Right atrium auricular region (tissue), 2 donors: ENCODE results near the gene IGSF21. TPM values are rescaled to one million over a fixed set of nuclear protein-coding genes. Genes with fewer than 3 reads are reported as not detected.

Experiments used
- DNase-seq: peaks from one replicate; pipeline ENCODE4 v3.0.0-alpha.2; 2019; ENCODE audit warnings: low spot score
- H3K27ac ChIP-seq, 2 donors: fragments of 200-600 bp; sonication (generic); 1 replicate in 1 of 2; 2 replicates in 1 of 2; pipeline ENCODE4 v1.5.1; 2016 to 2019
- H3K27me3 ChIP-seq, 2 donors: fragments of 200-600 bp; sonication (generic); one replicate each; pipeline versions ENCODE4 v1.5.1 to v1.6.0; 2017 to 2019
- H3K36me3 ChIP-seq: fragments of 200-600 bp; sonication (generic); one replicate; pipeline ENCODE4 v1.5.1; 2016
- H3K4me1 ChIP-seq, 2 donors: fragments of 200-600 bp; sonication (generic); one replicate each; pipeline versions ENCODE4 v1.5.1 to v1.6.0; 2017 to 2019
- H3K4me3 ChIP-seq, 2 donors: fragments of 200-600 bp; sonication (generic); 1 replicate in 1 of 2; 2 replicates in 1 of 2; pipeline ENCODE4 v1.5.1; 2017 to 2019; ENCODE audit warnings: mild to moderate bottlenecking in 1 of 2, moderate library complexity in 1 of 2
- H3K9me3 ChIP-seq, 2 donors: fragments of 200-600 bp; sonication (generic); one replicate each; pipeline ENCODE4 v1.5.1; 2019
- total RNA-seq, 2 donors: library from RNA; depleted of rRNA; stranded (reverse); fragments of >200 nt; gene quantifications; one replicate each; pipeline ENCODE4 v1.1.0, GENCODE V29; 2016
- TF ChIP-seq, protein P1 (sequence below), 2 donors: fragments of 200-600 bp; sonication (generic); IDR thresholded peaks; one replicate each; pipeline ENCODE4 v1.5.1; 2019; ENCODE audit warnings: antibody characterized with exemption in 2 of 2

IGSF21 gene
- total RNA-seq, 2 donors from 2014 or later: 1.8 to 6.0 TPM

GRCh38 chr1:18341291-18342069 is 233.9 kb downstream of the IGSF21 start:
- Histone ChIP-seq H3K27me3 (no peaks in the 10 kb centered on the region), H3K4me1 (no peaks in the 10 kb centered on the region), H3K27ac (no peak overlapping the region), H3K9me3 (no peaks in the 10 kb centered on the region), H3K4me3 (no peak overlapping the region), H3K36me3 (no peaks in the 10 kb centered on the region)
- TF ChIP-seq, protein P1, sequence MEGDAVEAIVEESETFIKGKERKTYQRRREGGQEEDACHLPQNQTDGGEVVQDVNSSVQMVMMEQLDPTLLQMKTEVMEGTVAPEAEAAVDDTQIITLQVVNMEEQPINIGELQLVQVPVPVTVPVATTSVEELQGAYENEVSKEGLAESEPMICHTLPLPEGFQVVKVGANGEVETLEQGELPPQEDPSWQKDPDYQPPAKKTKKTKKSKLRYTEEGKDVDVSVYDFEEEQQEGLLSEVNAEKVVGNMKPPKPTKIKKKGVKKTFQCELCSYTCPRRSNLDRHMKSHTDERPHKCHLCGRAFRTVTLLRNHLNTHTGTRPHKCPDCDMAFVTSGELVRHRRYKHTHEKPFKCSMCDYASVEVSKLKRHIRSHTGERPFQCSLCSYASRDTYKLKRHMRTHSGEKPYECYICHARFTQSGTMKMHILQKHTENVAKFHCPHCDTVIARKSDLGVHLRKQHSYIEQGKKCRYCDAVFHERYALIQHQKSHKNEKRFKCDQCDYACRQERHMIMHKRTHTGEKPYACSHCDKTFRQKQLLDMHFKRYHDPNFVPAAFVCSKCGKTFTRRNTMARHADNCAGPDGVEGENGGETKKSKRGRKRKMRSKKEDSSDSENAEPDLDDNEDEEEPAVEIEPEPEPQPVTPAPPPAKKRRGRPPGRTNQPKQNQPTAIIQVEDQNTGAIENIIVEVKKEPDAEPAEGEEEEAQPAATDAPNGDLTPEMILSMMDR (IDR thresholded peaks at IDR 0.05): no peak
- DNase-seq: no peak

DNA sequence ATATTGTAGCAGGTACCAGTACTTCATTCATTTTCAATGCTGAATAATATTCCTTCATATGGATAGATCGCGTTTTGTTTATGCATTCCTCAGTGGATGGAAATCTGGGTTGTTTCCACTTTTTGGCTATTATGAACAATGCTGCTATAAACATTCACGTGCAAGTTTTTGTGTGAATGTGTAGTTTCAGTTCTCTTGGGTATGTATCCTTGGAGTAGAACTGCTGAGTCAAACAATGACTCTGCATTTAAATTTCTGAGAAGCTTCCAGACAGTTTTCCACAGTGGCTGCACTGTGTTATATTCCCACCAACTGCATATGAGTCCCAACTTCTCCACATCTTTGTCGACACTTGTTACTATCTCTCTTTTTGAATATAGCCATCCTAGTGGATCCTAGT is 235.1 kb downstream of the IGSF21 start:
- no peak for DNase-seq
- TF ChIP-seq, protein P1 (IDR thresholded peaks at IDR 0.05): no peak
- Histone ChIP-seq H3K4me1 (no peaks in the 10 kb centered on the region), H3K9me3 (no peaks in the 10 kb centered on the region), H3K36me3 (no peaks in the 10 kb centered on the region), H3K27ac (no peak overlapping the region), H3K4me3 (no peak overlapping the region), H3K27me3 (no peaks in the 10 kb centered on the region)

DNA sequence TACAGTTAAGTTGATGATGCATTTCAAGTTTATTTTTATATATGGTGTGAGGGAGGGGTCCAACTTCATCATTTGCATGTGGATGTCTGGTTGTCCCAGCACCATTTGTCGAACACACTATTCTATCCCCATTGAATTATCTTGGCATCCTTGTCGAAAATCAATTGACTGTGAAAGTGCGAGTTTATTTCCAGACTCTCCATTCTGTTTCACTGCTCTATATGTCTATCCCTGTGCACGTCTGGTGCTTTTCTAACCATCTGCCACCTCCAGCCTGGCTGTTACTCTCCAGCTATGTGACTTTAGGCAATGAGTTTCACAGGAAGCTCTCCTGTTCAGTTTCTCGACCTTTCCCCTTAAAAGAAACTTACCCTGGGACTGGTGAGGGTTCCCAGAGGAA is 236.0 kb downstream of the IGSF21 start:
- H3K4me3 ChIP-seq: no peak overlapping the region
- H3K27me3 ChIP-seq: no peaks in the 10 kb centered on the region
- no peaks in the 10 kb centered on the region for H3K9me3 ChIP-seq
- no peak overlapping the region for H3K27ac ChIP-seq
- H3K4me1 ChIP-seq: no peaks in the 10 kb centered on the region
- H3K36me3 ChIP-seq: no peaks in the 10 kb centered on the region
- TF ChIP-seq, protein P1 (IDR thresholded peaks at IDR 0.05): no peak
- DNase-seq: no peak

DNA sequence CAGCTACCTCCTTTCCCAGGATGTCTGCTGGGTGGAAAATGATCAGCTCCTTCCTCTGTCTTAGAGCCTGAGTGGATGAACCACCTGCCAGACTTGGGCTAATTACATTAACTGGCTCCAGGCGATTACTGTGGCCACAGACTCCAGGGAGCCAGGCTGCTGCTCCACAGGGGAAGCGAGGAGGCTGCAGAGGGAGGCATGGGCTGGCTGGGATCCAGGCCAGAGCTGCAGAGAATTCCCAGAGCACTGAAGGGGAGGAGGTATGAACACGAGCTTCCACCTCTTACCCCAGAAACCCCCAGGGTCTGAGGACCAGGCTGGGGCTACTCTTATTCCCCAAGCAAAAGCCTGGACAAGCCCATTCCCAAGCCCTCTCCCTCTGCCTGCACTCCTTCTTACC is 237.2 kb downstream of the IGSF21 start:
- DNase-seq: no peak
- TF ChIP-seq, protein P1 (IDR thresholded peaks at IDR 0.05): no peak
- Histone ChIP-seq H3K36me3 (no peaks in the 10 kb centered on the region), H3K4me1 (no peaks in the 10 kb centered on the region), H3K9me3 (no peaks in the 10 kb centered on the region), H3K4me3 (no peak overlapping the region), H3K27me3 (no peaks in the 10 kb centered on the region), H3K27ac (no peak overlapping the region)

- Histone ChIP-seq H3K9me3 (no peaks in the 10 kb centered on the region), H3K27ac (no peak overlapping the region), H3K27me3 (no peaks in the 10 kb centered on the region), H3K4me3 (no peak overlapping the region), H3K4me1 (no peaks in the 10 kb centered on the region), H3K36me3 (no peaks in the 10 kb centered on the region)
- TF ChIP-seq, protein P1 (IDR thresholded peaks at IDR 0.05): no peak
- no peak for DNase-seq
Measured at GRCh38 chr1:18347559-18347958, 240.0 kb downstream of the IGSF21 start.

DNA sequence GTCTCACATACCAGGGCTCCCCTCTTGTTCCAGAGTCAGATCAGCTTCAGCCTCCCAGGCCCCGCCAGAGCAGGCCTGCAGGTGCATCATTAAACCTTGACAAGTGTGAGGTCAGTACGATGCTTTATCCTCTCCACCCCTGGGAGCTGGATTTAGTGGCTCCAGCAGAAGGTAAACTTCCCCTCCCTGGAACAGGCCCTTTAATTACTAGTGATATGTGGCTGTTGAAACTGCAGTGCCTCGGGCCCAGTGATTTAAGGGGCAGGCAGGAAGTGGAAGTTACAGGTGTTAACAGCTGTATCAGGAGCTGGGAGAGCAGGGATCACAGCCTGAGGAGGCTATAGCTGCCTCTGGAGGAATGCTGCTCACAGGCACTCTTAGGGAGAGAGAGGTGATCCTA is 240.8 kb downstream of the IGSF21 start:
- no peak for DNase-seq
- H3K4me3 ChIP-seq: no peak overlapping the region
- TF ChIP-seq, protein P1 (IDR thresholded peaks at IDR 0.05): no peak
- no peaks in the 10 kb centered on the region for H3K9me3 ChIP-seq
- H3K36me3 ChIP-seq: no peaks in the 10 kb centered on the region
- H3K4me1 ChIP-seq: no peaks in the 10 kb centered on the region
- no peaks in the 10 kb centered on the region for H3K27me3 ChIP-seq
- H3K27ac ChIP-seq: no peak overlapping the region
